HEK293 (cell line): Measurements from ENCODE around the gene NT5C2.

Experiments
- CTCF ChIP-seq: fragments of 450-650 bp; formaldehyde crosslinking; IDR thresholded peaks from 2 replicates; pipeline ENCODE4 v1.5.1; 2016; ENCODE audit warnings: missing biosample characterization, missing genetic modification characterization
- ELK4 ChIP-seq: IDR thresholded peaks from 2 replicates; pipeline ENCODE4 v1.6.1; 2011; ENCODE audit warnings: mild to moderate bottlenecking, low read depth, low read length, borderline replicate concordance
- MYNN ChIP-seq: fragments of 450-650 bp; formaldehyde crosslinking; IDR thresholded peaks from 2 replicates; pipeline ENCODE4 v1.5.1; 2016; ENCODE audit warnings: missing biosample characterization, missing genetic modification characterization, borderline replicate concordance
- PATZ1 ChIP-seq: fragments of 450-650 bp; formaldehyde crosslinking; IDR thresholded peaks from 2 replicates; pipeline ENCODE4 v1.5.1; 2016; ENCODE audit warnings: missing biosample characterization, missing genetic modification characterization
- TCF7L2 ChIP-seq: IDR thresholded peaks from 2 replicates; pipeline ENCODE4 v1.6.1; 2011; ENCODE audit warnings: low read depth, mild to moderate bottlenecking, inconsistent platforms, low read length, moderate library complexity, borderline replicate concordance
- TRIM28 ChIP-seq: IDR thresholded peaks from 2 replicates; pipeline ENCODE4 v1.6.1; 2011; ENCODE audit warnings: low read length, control low read depth, borderline replicate concordance
- ZFP41 ChIP-seq: fragments of 450-650 bp; formaldehyde crosslinking; IDR thresholded peaks from 2 replicates; pipeline ENCODE4 v1.5.1; 2016; ENCODE audit warnings: missing biosample characterization, missing genetic modification characterization, borderline replicate concordance
- ZNF148 ChIP-seq: fragments of 450-650 bp; formaldehyde crosslinking; IDR thresholded peaks from 2 replicates; pipeline ENCODE4 v1.5.0; 2017; ENCODE audit warnings: missing biosample characterization, missing genetic modification characterization, borderline replicate concordance
- ZNF274 ChIP-seq, 2 experiments: fragments of 200-500 bp in 1 of 2; fragments of 450-650 bp in 1 of 2; sonication (Bioruptor generic) in 1 of 2; formaldehyde crosslinking in 1 of 2; IDR thresholded peaks; 2 replicates each; pipeline versions ENCODE4 v1.5.1 to v1.6.1; 2014 to 2016; ENCODE audit warnings: borderline replicate concordance in 1 of 2, inconsistent platforms in 1 of 2, low read length in 1 of 2, missing biosample characterization in 1 of 2, missing genetic modification characterization in 1 of 2
- ZNF280D ChIP-seq: fragments of 450-650 bp; formaldehyde crosslinking; IDR thresholded peaks from 2 replicates; pipeline ENCODE4 v1.5.1; 2016; ENCODE audit warnings: missing biosample characterization, missing genetic modification characterization
- ZNF335 ChIP-seq: fragments of 450-650 bp; formaldehyde crosslinking; conservative IDR thresholded peaks from 2 replicates; pipeline ENCODE4 v1.5.1; 2016; ENCODE audit warnings: missing biosample characterization, missing genetic modification characterization
- ZNF501 ChIP-seq: fragments of 450-650 bp; formaldehyde crosslinking; IDR thresholded peaks from 2 replicates; pipeline ENCODE4 v1.5.1; 2016; ENCODE audit warnings: missing biosample characterization, missing genetic modification characterization
- ZSCAN5A ChIP-seq: fragments of 450-650 bp; formaldehyde crosslinking; IDR thresholded peaks from 2 replicates; pipeline ENCODE4 v1.5.1; 2016; ENCODE audit warnings: missing biosample characterization, missing genetic modification characterization

GRCh38 chr10:103193107-103193819 lies at the start of gene NT5C2:
- TF ChIP-seq MYNN (tag by site-specific recombination) (no peak), ZNF148 (tag by site-specific recombination) (no peak), CTCF (tag by site-specific recombination) (no peak), ZSCAN5A (tag by site-specific recombination) (no peak), ZNF274 (IDR thresholded peaks at IDR 0.05; ENCODE audit: low read length) (no peak), ZNF274 (tag by site-specific recombination; IDR thresholded peaks at IDR 0.05; ENCODE audit: borderline replicate concordance) (no peak), ZNF335 (peak; percentile 82), ZNF280D (tag by site-specific recombination) (no peak), ELK4 (no peak), TRIM28 (no peak), ZFP41 (tag by site-specific recombination) (no peak), PATZ1 (tag by site-specific recombination) (no peak), ZNF501 (tag by site-specific recombination) (no peak), TCF7L2 (no peak)
